Endothelial cell of umbilical vein (primary cell): ENCODE data around the gene MAMDC4. TPM values are rescaled to one million over a fixed set of nuclear protein-coding genes. Genes with fewer than 3 reads are reported as not detected.

ENCODE experiments used
- BruUV-seq: library from RNA; stranded (reverse); fragments of 400-500 nt; replicated peaks from 2 replicates; lab custom pipeline; 2021; lab: Mats Ljungman, UMichigan
- CTCF ChIA-PET: fragments of 300-600, 350-600 bp; sonication (Branson Sonifier 250); formaldehyde crosslinking; loops from one replicate; lab custom pipeline; 2021; ENCODE audit warnings: antibody characterized with exemption, inconsistent platforms; lab: Charles Lee
- POLR2A ChIA-PET: fragments of 300-600, 350-600 bp; sonication (Branson Sonifier 250); formaldehyde crosslinking; loops from one replicate; lab custom pipeline; 2021; ENCODE audit warnings: antibody characterized with exemption, inconsistent platforms; lab: Charles Lee
- DNase-seq: peaks from one replicate; pipeline ENCODE4 v3.0.0-alpha.2; 2011; ENCODE audit warnings: low read depth, low spot score
- FAIRE-seq: peaks from 2 replicates; lab custom pipeline; 2011; peaks lifted over from hg19 to GRCh38; lab: Jason Lieb, UNC
- H2AFZ ChIP-seq: 2 replicates; pipeline ENCODE4 v1.6.0; 2012; ENCODE audit warnings: low read depth, low read length, control low read depth, inconsistent platforms
- H3K27ac ChIP-seq: 2 replicates; pipeline ENCODE4 v1.5.1; 2011; ENCODE audit warnings: low read depth, mild to moderate bottlenecking, control low read depth, low read length, moderate library complexity; ENCODE audit not compliant: insufficient read depth
- H3K27me3 ChIP-seq, 2 experiments: 2 replicates each; pipeline versions ENCODE4 v1.6.0 to v1.6.1; 2011; ENCODE audit warnings: low read length in 2 of 2, mixed read lengths in 1 of 2; ENCODE audit not compliant: control insufficient read depth in 2 of 2, insufficient read depth in 2 of 2
- H3K36me3 ChIP-seq, 2 experiments: 2 replicates in 1 of 2; 3 replicates in 1 of 2; pipeline ENCODE4 v1.5.1; 2011; ENCODE audit warnings: low read length in 2 of 2, mild to moderate bottlenecking in 1 of 2, moderate library complexity in 1 of 2; ENCODE audit not compliant: control insufficient read depth in 2 of 2, insufficient read depth in 2 of 2; ENCODE audit errors: extremely low read depth in 1 of 2
- H3K4me1 ChIP-seq: 3 replicates; pipeline ENCODE4 v1.5.1; 2011; ENCODE audit warnings: mild to moderate bottlenecking, low read length; ENCODE audit not compliant: control insufficient read depth, insufficient read depth; ENCODE audit errors: extremely low read depth
- H3K4me2 ChIP-seq: 2 replicates; pipeline ENCODE4 v1.6.1; 2011; ENCODE audit warnings: low read length, control low read depth, mixed read lengths; ENCODE audit not compliant: insufficient read depth
- H3K4me3 ChIP-seq, 3 experiments: fragments of 200-600 bp in 1 of 3; sonication (generic), shearing (Covaris generic) in 1 of 3; replicated peaks in 1 of 3; 2 replicates each; pipeline ENCODE4 v1.5.1; 2011 to 2016; ENCODE audit warnings: control low read depth in 3 of 3, low read length in 3 of 3, mild to moderate bottlenecking in 2 of 3, inconsistent platforms in 1 of 3, low read depth in 1 of 3, moderate library complexity in 1 of 3; ENCODE audit not compliant: insufficient read depth in 1 of 3
- H3K79me2 ChIP-seq: 2 replicates; pipeline ENCODE4 v1.6.0; 2012; ENCODE audit warnings: low read length, inconsistent platforms; ENCODE audit not compliant: control insufficient read depth, insufficient read depth
- H3K9ac ChIP-seq: replicated peaks from 2 replicates; pipeline ENCODE3; 2011; ENCODE audit warnings: low read length, control low read depth; ENCODE audit not compliant: insufficient read depth; ENCODE audit errors: extremely low read depth
- H3K9me1 ChIP-seq: replicated peaks from 3 replicates; pipeline ENCODE4 v1.6.0; 2011; ENCODE audit warnings: mild to moderate bottlenecking, low read length; ENCODE audit not compliant: control insufficient read depth, insufficient read depth; ENCODE audit errors: extremely low read depth
- H3K9me3 ChIP-seq: replicated peaks from 2 replicates; pipeline ENCODE4 v1.5.1; 2012; ENCODE audit warnings: low read length, inconsistent platforms; ENCODE audit not compliant: control insufficient read depth, insufficient read depth
- H4K20me1 ChIP-seq: replicated peaks from 2 replicates; pipeline ENCODE3; 2011; ENCODE audit warnings: mild to moderate bottlenecking, low read length; ENCODE audit not compliant: control insufficient read depth, insufficient read depth; ENCODE audit errors: extremely low read depth
- EZH2 ChIP-seq: IDR thresholded peaks from 2 replicates; pipeline ENCODE4 v1.6.1; 2012; ENCODE audit warnings: borderline replicate concordance, low read depth, mild to moderate bottlenecking, moderate library complexity, low read length, inconsistent platforms; ENCODE audit not compliant: severe bottlenecking
- FOS ChIP-seq: IDR thresholded peaks from 2 replicates; pipeline ENCODE4 v1.6.1; 2011; ENCODE audit warnings: mild to moderate bottlenecking, low read length, moderate library complexity, borderline replicate concordance; ENCODE audit not compliant: insufficient read depth
- GATA2 ChIP-seq: IDR thresholded peaks from 2 replicates; pipeline ENCODE4 v1.7.0; 2011; ENCODE audit warnings: low read depth, mild to moderate bottlenecking, moderate library complexity, mixed read lengths, low read length; ENCODE audit not compliant: insufficient read length, insufficient read depth
- MYC ChIP-seq: IDR thresholded peaks from one replicate; pipeline ENCODE4 v1.6.1; 2011; ENCODE audit warnings: mild to moderate bottlenecking, low read depth, low read length
- POLR2A ChIP-seq: IDR thresholded peaks from 2 replicates; pipeline ENCODE4 v1.6.1; 2012; ENCODE audit warnings: low read depth, mild to moderate bottlenecking, control low read depth, low read length
- POLR2AphosphoS5 ChIP-seq: IDR thresholded peaks from 2 replicates; pipeline ENCODE4 v1.6.1; 2012; ENCODE audit warnings: low read depth, mild to moderate bottlenecking, control low read depth, low read length, moderate library complexity; ENCODE audit not compliant: insufficient read depth
- dilution Hi-C: fragments of 300-500 bp; cut with MboI; formaldehyde crosslinking; loops from one replicate; pipeline ENCODE4 v1.15.0; 2019; ENCODE audit warnings: low sequenced_read_pairs; ENCODE audit not compliant: extremely low pct_ligation_motif_present
- intact Hi-C: fragments of 100-400 bp; cut with micrococcal nuclease; formaldehyde crosslinking; loops from one replicate; pipeline ENCODE4 v1.10.0; 2022
- microRNA-seq: library from miRNA; unstranded; fragments of <30 nt; microRNA quantifications from one replicate; pipeline ENCODE4 v1.2.0, GENCODE V29; 2021; ENCODE audit warnings: borderline number of aligned reads, borderline replicate concordance
- polyA plus RNA-seq, 4 experiments: library from polyadenylated mRNA; depleted of rRNA in 3 of 4; stranded (reverse) in 3 of 4; unstranded in 1 of 4; fragments of >200 nt; gene quantifications; 2 replicates each; pipeline versions ENCODE4 v1.2.1 to v1.2.3, GENCODE V29; 2011 to 2012; ENCODE audit warnings: missing spikeins in 1 of 4
- small RNA-seq: library from RNA; depleted of rRNA; stranded (forward); fragments of <200 nt; gene quantifications from one replicate; pipeline ENCODE3, GENCODE V24; 2012; ENCODE audit warnings: low replicate concordance, low read depth; ENCODE audit not compliant: insufficient read depth, insufficient read length
- total RNA-seq: library from RNA; stranded (reverse); gene quantifications from 2 replicates; pipeline ENCODE4 v1.2.3, GENCODE V29; 2021
- TF ChIP-seq, protein P1 (sequence below), 2 donors: IDR thresholded peaks; 1 replicate in 1 of 2; 2 replicates in 1 of 2; pipeline ENCODE4 v1.5.1; 2011; ENCODE audit warnings: low read length in 2 of 2, mild to moderate bottlenecking in 2 of 2, moderate library complexity in 2 of 2, control low read depth in 1 of 2, inconsistent platforms in 1 of 2, low read depth in 1 of 2; ENCODE audit not compliant: insufficient read depth in 1 of 2; ENCODE audit errors: extremely low read depth in 1 of 2
- TF ChIP-seq, protein P2 (sequence below): IDR thresholded peaks from 2 replicates; pipeline ENCODE4 v1.6.1; 2011; ENCODE audit not compliant: insufficient read depth, insufficient read length

The MAMDC4 gene
- total and polyA plus RNA-seq, 2 donors (not counting 3 experiments of a cell fraction or from before 2014, with no cell fraction given) = 3.6 to 7.2 TPM

DNA sequence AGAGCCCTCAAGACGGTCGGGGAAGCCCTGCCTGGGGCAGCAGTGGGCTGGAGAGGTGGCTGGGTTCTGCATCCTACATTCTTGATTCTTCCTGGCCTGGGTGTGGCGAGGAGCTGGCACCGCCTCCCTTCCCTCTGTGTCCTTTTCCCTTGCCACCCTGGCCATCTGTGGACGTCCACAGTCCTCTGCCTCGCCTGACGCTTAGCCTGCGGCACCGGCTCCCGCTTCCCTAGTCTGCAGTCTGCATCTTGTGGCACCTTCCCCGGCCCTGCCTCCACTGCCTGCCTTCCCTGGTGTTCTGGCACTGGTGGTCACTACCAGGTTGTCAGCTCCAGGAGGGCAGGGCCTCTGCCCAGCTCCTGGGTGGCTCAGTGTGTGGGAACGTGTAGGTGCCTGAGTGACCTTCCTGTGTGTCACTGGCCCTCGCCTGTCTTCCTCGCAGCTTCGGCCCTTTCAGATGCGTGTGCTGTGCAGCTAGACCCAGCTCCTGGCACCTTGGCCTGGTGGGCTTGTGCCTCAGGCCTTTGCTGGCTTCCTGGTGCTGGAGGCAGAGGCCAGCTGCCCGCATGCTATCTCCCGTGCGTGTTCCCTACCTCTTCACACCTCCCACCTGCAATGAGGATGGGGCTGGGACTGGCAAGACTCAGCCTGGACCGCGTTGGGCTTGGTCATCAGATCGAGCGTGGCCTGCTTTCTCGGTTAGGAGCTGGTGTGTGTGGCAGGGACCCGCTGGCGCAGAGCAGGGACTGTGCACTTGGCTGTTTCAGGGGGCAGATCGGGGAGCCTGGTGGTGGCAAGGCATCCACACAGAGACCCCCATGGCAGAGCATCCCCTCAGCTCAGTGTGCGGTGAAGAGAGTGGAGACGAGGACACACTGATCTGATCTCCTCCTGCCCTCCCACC, 55.1 kb downstream of the MAMDC4 start:
- BruUV-seq = no TSS peak
- CTCF ChIA-PET = no interaction called here

More for the DNA sequence above, 55.1 kb downstream of the MAMDC4 start:
- no peak overlapping the region for H3K9ac ChIP-seq
- POLR2A ChIA-PET = no interaction called here
- H4K20me1 ChIP-seq = no peaks in the 10 kb centered on the region
- H3K4me2 ChIP-seq = no peak overlapping the region
- H3K27me3 ChIP-seq = no peaks in the 10 kb centered on the region
- no peak overlapping the region for H2AFZ ChIP-seq
- no peak for DNase-seq
- intact Hi-C loops = no loop called here
- H3K4me3 ChIP-seq = no peak overlapping the region
- no peak overlapping the region for H3K27ac ChIP-seq
- no peaks in the 10 kb centered on the region for H3K79me2 ChIP-seq
- H3K9me1 ChIP-seq = no peaks in the 10 kb centered on the region
- H3K36me3 ChIP-seq = peaks cover 5 to 32% of the 10 kb centered on the region in 2 experiments
- FAIRE-seq = no peak
- H3K9me3 ChIP-seq = no peaks in the 10 kb centered on the region
- H3K4me1 ChIP-seq = peaks cover 1% of the 10 kb centered on the region
- dilution Hi-C loops = no loop called here
- TF ChIP-seq, protein P1, sequence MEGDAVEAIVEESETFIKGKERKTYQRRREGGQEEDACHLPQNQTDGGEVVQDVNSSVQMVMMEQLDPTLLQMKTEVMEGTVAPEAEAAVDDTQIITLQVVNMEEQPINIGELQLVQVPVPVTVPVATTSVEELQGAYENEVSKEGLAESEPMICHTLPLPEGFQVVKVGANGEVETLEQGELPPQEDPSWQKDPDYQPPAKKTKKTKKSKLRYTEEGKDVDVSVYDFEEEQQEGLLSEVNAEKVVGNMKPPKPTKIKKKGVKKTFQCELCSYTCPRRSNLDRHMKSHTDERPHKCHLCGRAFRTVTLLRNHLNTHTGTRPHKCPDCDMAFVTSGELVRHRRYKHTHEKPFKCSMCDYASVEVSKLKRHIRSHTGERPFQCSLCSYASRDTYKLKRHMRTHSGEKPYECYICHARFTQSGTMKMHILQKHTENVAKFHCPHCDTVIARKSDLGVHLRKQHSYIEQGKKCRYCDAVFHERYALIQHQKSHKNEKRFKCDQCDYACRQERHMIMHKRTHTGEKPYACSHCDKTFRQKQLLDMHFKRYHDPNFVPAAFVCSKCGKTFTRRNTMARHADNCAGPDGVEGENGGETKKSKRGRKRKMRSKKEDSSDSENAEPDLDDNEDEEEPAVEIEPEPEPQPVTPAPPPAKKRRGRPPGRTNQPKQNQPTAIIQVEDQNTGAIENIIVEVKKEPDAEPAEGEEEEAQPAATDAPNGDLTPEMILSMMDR (IDR thresholded peaks at IDR 0.05; ENCODE audit: extremely low read depth in 1 of 2, insufficient read depth in 1 of 2, low read depth in 1 of 2, low read length in 2 of 2) = no peak
- TF ChIP-seq, protein P2, sequence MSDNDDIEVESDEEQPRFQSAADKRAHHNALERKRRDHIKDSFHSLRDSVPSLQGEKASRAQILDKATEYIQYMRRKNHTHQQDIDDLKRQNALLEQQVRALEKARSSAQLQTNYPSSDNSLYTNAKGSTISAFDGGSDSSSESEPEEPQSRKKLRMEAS = no peak
- TF ChIP-seq EZH2 = no peak
- no peak for TF ChIP-seq POLR2A
- TF ChIP-seq MYC = no peak
- no peak for TF ChIP-seq POLR2AphosphoS5
- no peak for TF ChIP-seq GATA2
- TF ChIP-seq FOS = no peak

Small RNA genes within 50 kb of the gene (microRNA-seq; reads per million reads assigned to microRNA genes)
- gene MIR4292 = not detected
- gene MIR4479 = 1.2 reads per million

Small RNA genes within 50 kb of the gene (small RNA-seq; reads per million reads assigned to genes)
- not detected for gene MIR4292
- gene MIR4479 = not detected

Other genes with a start within 250 kb of the MAMDC4 start
- 1,042 and 1,043 TPM in 2 replicates for gene EGFL7, start 189.4 kb upstream of the MAMDC4 start, total RNA-seq
- 1,377 and 1,605 TPM in 2 replicates for gene EGFL7, start 189.4 kb upstream of the MAMDC4 start, polyA plus RNA-seq
- gene AGPAT2, start 164.9 kb upstream of the MAMDC4 start, total RNA-seq = 43.0 and 45.5 TPM in 2 replicates
- 55.3 and 72.1 TPM in 2 replicates for gene AGPAT2, start 164.9 kb upstream of the MAMDC4 start, polyA plus RNA-seq
- gene DIPK1B, start 139.8 kb upstream of the MAMDC4 start, total RNA-seq = 242 and 253 TPM in 2 replicates
- 441 and 642 TPM in 2 replicates for gene DIPK1B, start 139.8 kb upstream of the MAMDC4 start, polyA plus RNA-seq
- not detected in 2 replicates for gene LCN10, start 109.4 kb upstream of the MAMDC4 start, total RNA-seq
- gene LCN10, start 109.4 kb upstream of the MAMDC4 start, polyA plus RNA-seq = not detected in 2 replicates
- not detected in 2 replicates for gene LCN6, start 103.8 kb upstream of the MAMDC4 start, total RNA-seq
- gene LCN6, start 103.8 kb upstream of the MAMDC4 start, polyA plus RNA-seq = 0.17 TPM in 1 of 2 replicates, not detected in the other
- gene LCN8, start 94.1 kb upstream of the MAMDC4 start, total RNA-seq = not detected in 2 replicates
- gene LCN8, start 94.1 kb upstream of the MAMDC4 start, polyA plus RNA-seq = not detected in 2 replicates
- not detected in 2 replicates for gene LCN15, start 87.8 kb upstream of the MAMDC4 start, total RNA-seq
- not detected in 2 replicates for gene LCN15, start 87.8 kb upstream of the MAMDC4 start, polyA plus RNA-seq
- gene TMEM141, start 61.0 kb upstream of the MAMDC4 start, total RNA-seq = 43.2 and 44.9 TPM in 2 replicates
- gene TMEM141, start 61.0 kb upstream of the MAMDC4 start, polyA plus RNA-seq = 129 and 146 TPM in 2 replicates
- gene CCDC183, start 56.0 kb upstream of the MAMDC4 start, total RNA-seq = 0.37 TPM in 1 of 2 replicates, not detected in the other
- 0.50 and 0.60 TPM in 2 replicates for gene CCDC183, start 56.0 kb upstream of the MAMDC4 start, polyA plus RNA-seq
- gene RABL6, start 44.4 kb upstream of the MAMDC4 start, total RNA-seq = 112 TPM in 2 replicates
- gene RABL6, start 44.4 kb upstream of the MAMDC4 start, polyA plus RNA-seq = 60.8 and 61.3 TPM in 2 replicates
- 1.3 and 1.7 TPM in 2 replicates for gene AJM1, start 9.9 kb upstream of the MAMDC4 start, total RNA-seq
- gene AJM1, start 9.9 kb upstream of the MAMDC4 start, polyA plus RNA-seq = 0.30 and 0.32 TPM in 2 replicates
- 139 and 165 TPM in 2 replicates for gene PHPT1, start 2.9 kb upstream of the MAMDC4 start, total RNA-seq
- gene PHPT1, start 2.9 kb upstream of the MAMDC4 start, polyA plus RNA-seq = 319 and 376 TPM in 2 replicates
- gene EDF1, start 14.0 kb downstream of the MAMDC4 start, total RNA-seq = 356 and 388 TPM in 2 replicates
- 411 and 478 TPM in 2 replicates for gene EDF1, start 14.0 kb downstream of the MAMDC4 start, polyA plus RNA-seq
- gene TRAF2, start 34.2 kb downstream of the MAMDC4 start, total RNA-seq = 21.5 and 23.1 TPM in 2 replicates
- gene TRAF2, start 34.2 kb downstream of the MAMDC4 start, polyA plus RNA-seq = 10.3 and 10.9 TPM in 2 replicates
- 95.6 and 97.3 TPM in 2 replicates for gene FBXW5, start 92.4 kb downstream of the MAMDC4 start, total RNA-seq
- 151 and 209 TPM in 2 replicates for gene FBXW5, start 92.4 kb downstream of the MAMDC4 start, polyA plus RNA-seq
- 1.4 and 1.9 TPM in 2 replicates for gene C8G, start 92.9 kb downstream of the MAMDC4 start, total RNA-seq
- gene C8G, start 92.9 kb downstream of the MAMDC4 start, polyA plus RNA-seq = 0.47 and 0.70 TPM in 2 replicates
- gene LCN12, start 99.9 kb downstream of the MAMDC4 start, total RNA-seq = 0.35 TPM in 1 of 2 replicates, not detected in the other
- gene LCN12, start 99.9 kb downstream of the MAMDC4 start, polyA plus RNA-seq = 0.52 and 0.62 TPM in 2 replicates
- not detected in 2 replicates for gene PTGDS, start 125.2 kb downstream of the MAMDC4 start, total RNA-seq
- gene PTGDS, start 125.2 kb downstream of the MAMDC4 start, polyA plus RNA-seq = not detected in 2 replicates
- not detected in 2 replicates for gene LCNL1, start 130.6 kb downstream of the MAMDC4 start, total RNA-seq
- not detected in 2 replicates for gene LCNL1, start 130.6 kb downstream of the MAMDC4 start, polyA plus RNA-seq
- 35.0 and 38.7 TPM in 2 replicates for gene PAXX, start 140.1 kb downstream of the MAMDC4 start, total RNA-seq
- gene PAXX, start 140.1 kb downstream of the MAMDC4 start, polyA plus RNA-seq = 34.0 and 49.9 TPM in 2 replicates
- gene CLIC3, start 144.2 kb downstream of the MAMDC4 start, total RNA-seq = not detected in 2 replicates
- 2.3 and 4.1 TPM in 2 replicates for gene CLIC3, start 144.2 kb downstream of the MAMDC4 start, polyA plus RNA-seq
- gene ABCA2, start 175.9 kb downstream of the MAMDC4 start, total RNA-seq = 20.0 and 23.4 TPM in 2 replicates
- 29.1 and 41.2 TPM in 2 replicates for gene ABCA2, start 175.9 kb downstream of the MAMDC4 start, polyA plus RNA-seq
- not detected in 2 replicates for gene FUT7, start 179.7 kb downstream of the MAMDC4 start, total RNA-seq
- gene FUT7, start 179.7 kb downstream of the MAMDC4 start, polyA plus RNA-seq = not detected in 2 replicates
- 157 and 181 TPM in 2 replicates for gene NPDC1, start 193.8 kb downstream of the MAMDC4 start, total RNA-seq
- 115 and 144 TPM in 2 replicates for gene NPDC1, start 193.8 kb downstream of the MAMDC4 start, polyA plus RNA-seq
- gene ENTPD2, start 201.7 kb downstream of the MAMDC4 start, total RNA-seq = not detected in 2 replicates
- gene ENTPD2, start 201.7 kb downstream of the MAMDC4 start, polyA plus RNA-seq = 0.03 TPM in 1 of 2 replicates, not detected in the other
- 24.3 and 27.8 TPM in 2 replicates for gene SAPCD2, start 218.2 kb downstream of the MAMDC4 start, total RNA-seq
- gene SAPCD2, start 218.2 kb downstream of the MAMDC4 start, polyA plus RNA-seq = 11.5 and 13.2 TPM in 2 replicates
- gene UAP1L1, start 225.2 kb downstream of the MAMDC4 start, total RNA-seq = 38.1 and 41.7 TPM in 2 replicates
- gene UAP1L1, start 225.2 kb downstream of the MAMDC4 start, polyA plus RNA-seq = 26.0 and 31.0 TPM in 2 replicates
- 67.7 and 75.3 TPM in 2 replicates for gene MAN1B1, start 234.6 kb downstream of the MAMDC4 start, total RNA-seq
- 81.0 and 83.3 TPM in 2 replicates for gene MAN1B1, start 234.6 kb downstream of the MAMDC4 start, polyA plus RNA-seq